Nephron progenitor cell (in vitro differentiated cells): Measurements from ENCODE around the gene TRAF3.
A peak's percentile ranks its signal among the peaks of the same experiment; 100 is the strongest.

ENCODE experiments used
- DNase-seq: peaks from one replicate; pipeline ENCODE4 v3.0.0; 2021
- H3K27ac Mint-ChIP-seq: 2 replicates; pipeline ENCODE4 v1.8.0; 2021; ENCODE audit warnings: mild to moderate bottlenecking, moderate library complexity, mixed read lengths
- H3K27me3 Mint-ChIP-seq: 2 replicates; pipeline ENCODE4 v1.8.0; 2021; ENCODE audit warnings: mild to moderate bottlenecking, low read depth, mixed read lengths; ENCODE audit not compliant: poor library complexity
- H3K36me3 Mint-ChIP-seq: 2 replicates; pipeline ENCODE4 v1.8.0; 2021; ENCODE audit warnings: low read depth, mixed read lengths
- H3K4me1 Mint-ChIP-seq: 2 replicates; pipeline ENCODE4 v1.8.0; 2021; ENCODE audit warnings: mixed read lengths
- H3K4me3 Mint-ChIP-seq: 2 replicates; pipeline ENCODE4 v1.8.0; 2021; ENCODE audit warnings: mild to moderate bottlenecking, moderate library complexity, mixed read lengths
- H3K9me3 Mint-ChIP-seq: 2 replicates; pipeline ENCODE4 v1.8.0; 2021; ENCODE audit warnings: mild to moderate bottlenecking, moderate library complexity, mixed read lengths
- CTCF ChIP-seq: fragments of 200-600 bp; sonication (generic); IDR thresholded peaks from 2 replicates; pipeline ENCODE4 v1.5.0; 2021; ENCODE audit warnings: antibody characterized with exemption

The TRAF3 gene

GRCh38 chr14:102911991-102912761 is 134.9 kb downstream of the TRAF3 start:
- H3K4me1 Mint-ChIP-seq = peaks cover 29% of the 10 kb centered on the region

GRCh38 chr14:102913341-102914211 is 136.3 kb downstream of the TRAF3 start:
- no peak overlapping the region for H3K27ac Mint-ChIP-seq
- no peaks in the 10 kb centered on the region for H3K9me3 Mint-ChIP-seq
- no peak for DNase-seq
- H3K4me1 Mint-ChIP-seq = peaks cover 23% of the 10 kb centered on the region
- TF ChIP-seq CTCF = no peak
- H3K4me3 Mint-ChIP-seq = no peak overlapping the region
- no peaks in the 10 kb centered on the region for H3K27me3 Mint-ChIP-seq
- H3K36me3 Mint-ChIP-seq = peaks cover 3% of the 10 kb centered on the region

More at GRCh38 chr14:102911991-102912761, 134.9 kb downstream of the TRAF3 start:
- DNase-seq = no peak
- Mint-ChIP-seq H3K27me3 (no peaks in the 10 kb centered on the region), H3K9me3 (peaks cover 6% of the 10 kb centered on the region), H3K36me3 (peaks cover 13% of the 10 kb centered on the region), H3K27ac (no peak overlapping the region), H3K4me3 (no peak overlapping the region)
- TF ChIP-seq CTCF = no peak

GRCh38 chr14:102914474-102915291 is 137.4 kb downstream of the TRAF3 start:
- Mint-ChIP-seq H3K9me3 (no peaks in the 10 kb centered on the region), H3K36me3 (no peaks in the 10 kb centered on the region), H3K27me3 (no peaks in the 10 kb centered on the region), H3K27ac (no peak overlapping the region), H3K4me3 (no peak overlapping the region), H3K4me1 (peaks cover 21% of the 10 kb centered on the region)
- no peak for TF ChIP-seq CTCF
- no peak for DNase-seq

GRCh38 chr14:102915292-102916110 is 138.3 kb downstream of the TRAF3 start:
- Mint-ChIP-seq H3K9me3 (no peaks in the 10 kb centered on the region), H3K36me3 (no peaks in the 10 kb centered on the region), H3K27ac (no peak overlapping the region), H3K27me3 (no peaks in the 10 kb centered on the region), H3K4me1 (peaks cover 13% of the 10 kb centered on the region), H3K4me3 (no peak overlapping the region)
- DNase-seq = no peak
- no peak for TF ChIP-seq CTCF

GRCh38 chr14:102916347-102917055 is 139.3 kb downstream of the TRAF3 start:
- Mint-ChIP-seq H3K27me3 (no peaks in the 10 kb centered on the region), H3K4me3 (no peak overlapping the region), H3K36me3 (no peaks in the 10 kb centered on the region)

More at GRCh38 chr14:102916347-102917055, 139.3 kb downstream of the TRAF3 start:
- H3K9me3 Mint-ChIP-seq = no peaks in the 10 kb centered on the region
- no peak for DNase-seq
- TF ChIP-seq CTCF = no peak
- H3K27ac Mint-ChIP-seq = peak overlapping the region; percentile 32
- H3K4me1 Mint-ChIP-seq = peaks cover 3% of the 10 kb centered on the region
